GM21528 (cell line): ENCODE data around the gene GRK2.

Experiments used
- ATAC-seq: cut with Tn5 transposase; IDR thresholded peaks from one replicate; pipeline ENCODE4 v1.9.1; 2021; ENCODE audit warnings: mild to moderate bottlenecking, moderate library complexity; ENCODE audit not compliant: unreplicated experiment, low FRiP score

The GRK2 gene

DNA sequence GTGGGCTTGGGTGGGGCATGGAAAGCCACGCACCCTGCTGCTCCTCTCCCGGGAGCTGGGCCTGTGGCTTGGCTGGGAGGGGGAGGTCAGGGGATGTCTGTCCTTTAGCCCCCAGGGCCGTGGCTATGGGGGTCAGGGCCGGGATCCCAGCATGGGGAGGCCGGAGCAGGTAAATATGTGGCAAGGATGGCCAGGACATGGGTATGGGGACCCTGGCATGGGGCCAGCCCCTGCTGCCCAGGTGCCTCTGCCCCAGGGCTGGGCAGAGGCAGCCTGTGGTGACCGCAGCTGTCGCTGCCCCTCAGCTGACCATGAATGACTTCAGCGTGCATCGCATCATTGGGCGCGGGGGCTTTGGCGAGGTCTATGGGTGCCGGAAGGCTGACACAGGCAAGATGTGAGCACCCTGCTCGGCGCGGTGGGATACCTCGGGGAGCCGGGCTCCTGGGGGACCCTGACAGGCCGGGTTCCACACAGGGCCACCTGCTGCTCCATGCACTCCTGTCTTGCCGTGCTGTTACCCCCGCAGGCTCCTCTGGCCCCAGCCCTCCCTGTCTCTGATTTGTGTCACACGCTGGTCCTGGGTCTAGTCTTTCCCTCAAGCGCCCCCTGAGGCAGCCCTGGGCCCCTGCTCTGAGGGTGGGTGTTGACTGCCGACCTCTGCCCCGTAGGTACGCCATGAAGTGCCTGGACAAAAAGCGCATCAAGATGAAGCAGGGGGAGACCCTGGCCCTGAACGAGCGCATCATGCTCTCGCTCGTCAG is 14.7 kb downstream of the GRK2 start:
- no peak for ATAC-seq

DNA sequence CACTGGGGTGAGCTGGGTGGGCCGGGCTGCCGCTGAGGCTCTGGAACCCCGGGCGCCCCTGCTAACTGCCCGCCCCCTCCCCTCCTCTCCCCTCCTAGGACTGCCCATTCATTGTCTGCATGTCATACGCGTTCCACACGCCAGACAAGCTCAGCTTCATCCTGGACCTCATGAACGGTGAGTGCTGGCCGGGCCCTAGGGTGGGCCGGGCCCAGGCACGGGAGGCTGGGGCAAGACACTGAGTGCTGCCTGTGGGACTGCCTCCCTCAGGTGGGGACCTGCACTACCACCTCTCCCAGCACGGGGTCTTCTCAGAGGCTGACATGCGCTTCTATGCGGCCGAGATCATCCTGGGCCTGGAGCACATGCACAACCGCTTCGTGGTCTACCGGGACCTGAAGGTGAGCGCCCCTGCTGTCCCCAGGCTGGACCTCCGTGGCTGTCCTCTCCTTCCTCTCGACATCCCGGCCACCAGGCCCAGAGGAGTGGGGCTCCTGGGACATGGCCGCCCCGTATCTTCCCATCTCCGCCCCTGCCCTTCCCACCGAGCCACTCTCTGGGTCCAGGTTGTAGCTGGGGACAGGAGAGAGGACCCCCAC is 15.4 kb downstream of the GRK2 start:
- ATAC-seq = no peak

DNA sequence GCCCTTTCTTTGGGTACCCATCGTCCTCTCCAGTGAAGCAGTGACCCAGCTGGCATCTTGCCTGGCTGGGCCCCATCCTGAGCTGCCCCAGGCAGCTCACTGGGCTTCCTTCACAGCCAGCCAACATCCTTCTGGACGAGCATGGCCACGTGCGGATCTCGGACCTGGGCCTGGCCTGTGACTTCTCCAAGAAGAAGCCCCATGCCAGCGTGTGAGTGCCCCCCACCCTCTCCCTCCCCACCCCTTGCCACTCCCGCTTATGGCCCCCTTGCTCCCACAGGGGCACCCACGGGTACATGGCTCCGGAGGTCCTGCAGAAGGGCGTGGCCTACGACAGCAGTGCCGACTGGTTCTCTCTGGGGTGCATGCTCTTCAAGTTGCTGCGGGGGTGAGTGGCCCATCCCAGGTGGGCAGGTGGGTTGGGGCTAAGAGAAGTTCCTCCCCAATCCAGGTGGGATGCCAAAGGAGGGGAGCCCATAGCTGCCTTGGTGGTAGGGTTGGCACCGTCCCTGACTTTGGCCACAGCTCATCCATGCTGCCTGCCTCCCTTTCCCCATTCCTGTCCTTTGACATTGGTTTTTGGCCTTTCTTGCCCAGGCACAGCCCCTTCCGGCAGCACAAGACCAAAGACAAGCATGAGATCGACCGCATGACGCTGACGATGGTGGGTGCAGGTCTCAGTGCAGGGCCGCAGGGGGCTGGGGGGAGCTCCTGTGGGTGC is 16.0 kb downstream of the GRK2 start:
- ATAC-seq = no peak

DNA sequence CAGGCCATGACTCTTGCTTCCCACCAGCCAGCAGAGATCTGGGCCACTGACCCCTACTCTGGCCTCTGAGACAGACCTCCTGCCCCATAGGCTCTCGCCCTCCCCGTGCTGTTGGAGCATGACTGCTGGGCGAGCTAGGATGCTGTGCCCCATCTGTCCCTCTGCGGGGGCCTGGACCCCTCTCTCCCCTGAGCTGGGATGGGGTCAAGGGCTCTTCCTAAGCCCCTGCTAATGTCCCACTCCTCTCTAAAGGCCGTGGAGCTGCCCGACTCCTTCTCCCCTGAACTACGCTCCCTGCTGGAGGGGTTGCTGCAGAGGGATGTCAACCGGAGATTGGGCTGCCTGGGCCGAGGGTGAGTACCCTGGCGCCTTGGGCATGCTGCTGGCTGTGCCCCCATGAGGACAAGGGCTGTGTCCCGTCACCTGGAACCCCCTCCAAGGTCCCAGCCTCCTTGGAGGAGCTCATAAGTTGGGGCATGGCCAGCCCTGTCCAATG is 16.7 kb downstream of the GRK2 start:
- no peak for ATAC-seq

DNA sequence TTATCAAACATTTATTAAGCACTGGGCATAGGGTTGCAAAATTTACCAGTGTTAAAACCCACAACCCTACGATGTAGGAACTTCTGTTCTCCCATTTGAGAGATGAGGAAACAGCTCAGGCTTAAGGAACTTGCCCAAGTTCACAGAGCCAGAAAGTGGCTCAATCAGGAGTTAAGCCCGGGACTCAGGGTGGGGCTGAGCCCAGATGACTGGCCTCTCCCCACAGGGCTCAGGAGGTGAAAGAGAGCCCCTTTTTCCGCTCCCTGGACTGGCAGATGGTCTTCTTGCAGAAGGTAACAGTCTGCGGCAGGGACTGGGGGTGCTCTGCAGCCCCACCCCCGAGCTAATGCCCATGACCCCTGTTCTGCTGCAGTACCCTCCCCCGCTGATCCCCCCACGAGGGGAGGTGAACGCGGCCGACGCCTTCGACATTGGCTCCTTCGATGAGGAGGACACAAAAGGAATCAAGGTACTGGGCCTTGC is 17.2 kb downstream of the GRK2 start:
- no peak for ATAC-seq

DNA sequence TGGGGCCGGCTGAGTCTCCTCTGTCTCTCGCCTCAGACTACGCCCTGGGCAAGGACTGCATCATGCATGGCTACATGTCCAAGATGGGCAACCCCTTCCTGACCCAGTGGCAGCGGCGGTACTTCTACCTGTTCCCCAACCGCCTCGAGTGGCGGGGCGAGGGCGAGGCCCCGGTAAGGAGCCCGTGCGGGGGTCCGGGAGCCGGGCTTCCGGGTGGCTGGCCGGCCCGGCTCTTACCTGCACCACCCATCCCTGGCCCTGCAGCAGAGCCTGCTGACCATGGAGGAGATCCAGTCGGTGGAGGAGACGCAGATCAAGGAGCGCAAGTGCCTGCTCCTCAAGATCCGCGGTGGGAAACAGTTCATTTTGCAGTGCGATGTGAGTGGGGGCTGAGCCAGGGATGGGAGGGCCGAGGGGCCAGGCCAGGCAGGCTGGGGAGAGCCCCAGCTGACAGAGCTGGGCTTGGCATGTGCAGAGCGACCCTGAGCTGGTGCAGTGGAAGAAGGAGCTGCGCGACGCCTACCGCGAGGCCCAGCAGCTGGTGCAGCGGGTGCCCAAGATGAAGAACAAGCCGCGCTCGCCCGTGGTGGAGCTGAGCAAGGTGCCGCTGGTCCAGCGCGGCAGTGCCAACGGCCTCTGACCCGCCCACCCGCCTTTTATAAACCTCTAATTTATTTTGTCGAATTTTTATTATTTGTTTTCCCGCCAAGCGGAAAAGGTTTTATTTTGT is 18.7 kb downstream of the GRK2 start:
- no peak for ATAC-seq

DNA sequence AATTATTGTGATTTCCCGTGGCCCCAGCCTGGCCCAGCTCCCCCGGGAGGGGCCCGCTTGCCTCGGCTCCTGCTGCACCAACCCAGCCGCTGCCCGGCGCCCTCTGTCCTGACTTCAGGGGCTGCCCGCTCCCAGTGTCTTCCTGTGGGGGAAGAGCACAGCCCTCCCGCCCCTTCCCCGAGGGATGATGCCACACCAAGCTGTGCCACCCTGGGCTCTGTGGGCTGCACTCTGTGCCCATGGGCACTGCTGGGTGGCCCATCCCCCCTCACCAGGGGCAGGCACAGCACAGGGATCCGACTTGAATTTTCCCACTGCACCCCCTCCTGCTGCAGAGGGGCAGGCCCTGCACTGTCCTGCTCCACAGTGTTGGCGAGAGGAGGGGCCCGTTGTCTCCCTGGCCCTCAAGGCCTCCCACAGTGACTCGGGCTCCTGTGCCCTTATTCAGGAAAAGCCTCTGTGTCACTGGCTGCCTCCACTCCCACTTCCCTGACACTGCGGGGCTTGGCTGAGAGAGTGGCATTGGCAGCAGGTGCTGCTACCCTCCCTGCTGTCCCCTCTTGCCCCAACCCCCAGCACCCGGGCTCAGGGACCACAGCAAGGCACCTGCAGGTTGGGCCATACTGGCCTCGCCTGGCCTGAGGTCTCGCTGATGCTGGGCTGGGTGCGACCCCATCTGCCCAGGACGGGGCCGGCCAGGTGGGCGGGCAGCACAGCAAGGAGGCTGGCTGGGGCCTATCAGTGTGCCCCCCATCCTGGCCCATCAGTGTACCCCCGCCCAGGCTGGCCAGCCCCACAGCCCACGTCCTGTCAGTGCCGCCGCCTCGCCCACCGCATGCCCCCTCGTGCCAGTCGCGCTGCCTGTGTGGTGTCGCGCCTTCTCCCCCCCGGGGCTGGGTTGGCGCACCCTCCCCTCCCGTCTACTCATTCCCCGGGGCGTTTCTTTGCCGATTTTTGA is 19.5 kb downstream of the GRK2 start:
- no peak for ATAC-seq

DNA sequence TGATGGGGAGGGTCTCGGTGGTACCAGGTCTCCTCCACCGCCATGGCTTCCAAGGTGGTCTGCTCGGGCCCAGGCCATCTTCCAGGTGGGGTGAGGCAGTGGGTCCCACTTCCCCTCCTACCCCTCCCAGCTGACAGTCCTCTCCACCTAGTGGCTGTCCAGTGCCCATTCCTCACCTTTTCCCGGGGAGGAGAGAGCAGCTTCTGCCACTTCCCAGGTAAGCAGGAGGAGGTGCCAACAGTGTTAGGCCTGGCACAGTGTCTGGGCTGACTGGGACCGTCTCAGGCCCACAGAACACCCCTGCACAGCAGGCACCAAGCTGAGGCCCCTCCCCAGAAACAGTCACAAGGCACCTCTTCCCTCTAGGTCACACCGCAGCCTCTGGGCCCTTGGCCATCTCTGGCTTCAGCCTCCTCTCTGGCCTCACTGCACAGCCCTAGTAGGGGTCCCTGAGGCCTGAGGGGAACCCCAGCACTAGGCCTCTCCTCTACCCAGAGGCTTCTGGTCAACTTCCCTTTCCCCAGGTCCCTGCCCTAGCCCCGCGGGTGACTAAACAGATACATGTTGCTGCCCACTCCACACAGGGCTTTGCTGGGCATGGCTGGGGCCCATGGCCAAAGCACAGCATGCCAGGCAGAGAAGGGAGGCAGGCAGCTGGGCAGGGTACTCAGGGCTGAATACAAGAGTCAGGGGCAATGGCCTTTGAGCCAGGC is 20.5 kb downstream of the GRK2 start:
- ATAC-seq = no peak

DNA sequence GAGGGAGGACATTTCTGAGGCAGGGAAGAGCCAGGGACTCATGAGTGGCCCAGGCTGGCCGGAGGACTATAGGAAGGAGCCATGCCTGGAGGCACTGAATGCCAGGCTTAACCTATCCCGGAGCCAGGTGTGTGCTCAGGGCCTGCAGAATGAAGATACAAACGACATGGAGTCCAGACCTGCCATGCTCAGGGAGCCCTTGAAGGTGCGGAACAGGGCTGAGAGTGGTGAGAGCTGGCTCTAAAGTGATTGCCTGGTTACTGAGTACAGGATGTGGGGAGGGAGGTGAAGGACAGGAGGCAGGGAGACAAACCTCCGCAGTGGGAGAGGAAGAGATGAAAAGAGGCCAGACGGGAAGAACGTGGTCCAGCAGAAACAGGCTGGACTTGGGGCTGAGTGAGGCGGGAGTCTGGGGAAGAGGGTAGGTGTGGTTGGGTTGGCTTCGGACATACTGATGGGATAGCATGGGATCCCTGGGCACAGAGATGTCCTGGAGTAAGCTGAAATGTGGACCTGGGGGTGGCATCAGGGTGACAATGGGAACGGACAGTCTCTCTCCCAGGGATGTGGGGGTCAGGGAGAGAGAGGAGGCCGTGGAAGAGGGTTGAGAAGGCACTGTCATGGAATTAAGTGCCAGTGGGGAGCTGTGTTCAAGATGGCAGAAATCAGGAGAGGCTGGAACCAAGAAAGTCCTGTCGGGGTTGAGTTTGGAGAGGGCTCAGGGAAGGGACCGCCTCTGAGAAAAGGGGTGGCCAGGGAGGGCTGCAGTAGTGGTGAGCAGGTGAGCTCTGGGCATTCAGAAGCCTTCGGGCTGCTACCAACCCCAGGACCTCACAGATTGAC is 21.3 kb downstream of the GRK2 start:
- no peak for ATAC-seq

DNA sequence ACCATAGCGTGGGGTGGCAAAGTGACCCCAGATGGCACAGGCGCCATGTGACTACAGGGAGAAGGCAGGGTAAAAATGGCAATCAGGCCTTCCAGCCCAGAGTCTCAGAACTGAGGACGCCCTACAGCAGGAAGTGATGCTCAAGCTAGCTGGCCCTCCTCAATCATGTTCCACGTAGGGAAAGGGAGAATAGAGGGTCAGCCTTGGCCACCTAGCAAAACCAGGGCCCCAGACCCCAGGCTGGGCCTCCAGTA is 21.9 kb downstream of the GRK2 start:
- ATAC-seq = no peak

DNA sequence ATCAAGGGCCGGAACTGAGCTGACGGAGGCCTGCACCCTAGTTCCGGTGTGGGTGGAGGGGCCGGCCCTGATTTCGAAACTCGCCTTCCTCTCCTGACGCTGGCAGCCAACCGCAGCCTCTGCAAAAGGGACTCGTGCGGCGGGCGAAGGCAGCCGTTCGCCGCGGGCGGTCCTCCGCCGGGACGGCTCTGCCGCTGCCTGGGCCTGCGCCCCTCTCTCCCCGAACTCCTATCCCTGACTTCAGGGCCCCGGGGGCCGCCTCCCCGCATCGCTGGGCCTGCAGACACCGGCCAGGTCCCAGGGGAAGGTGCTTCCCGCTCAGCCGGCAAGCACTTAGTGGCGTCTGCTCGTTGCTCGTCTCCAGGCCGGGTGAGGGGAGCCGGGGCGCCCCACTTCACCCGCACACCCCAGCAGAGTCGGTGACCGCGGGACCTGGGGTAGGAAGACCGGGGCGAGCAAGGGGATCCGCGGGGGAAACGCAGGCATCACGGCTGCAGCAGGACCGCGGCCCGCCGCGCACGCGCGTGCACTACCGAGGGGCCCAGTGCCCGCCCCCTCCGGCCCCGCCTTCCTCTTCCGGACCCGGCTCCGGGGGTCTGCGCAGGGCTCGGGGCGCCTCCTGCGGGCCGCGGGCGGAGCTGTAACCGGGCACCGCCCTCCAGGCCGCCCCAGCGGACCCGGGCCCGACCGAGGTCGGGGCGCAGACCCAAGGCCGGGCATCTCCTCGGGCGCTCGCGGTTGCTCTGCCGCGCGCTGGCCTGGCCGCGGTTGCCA is 22.4 kb downstream of the GRK2 start:
- peak; percentile 57 for ATAC-seq

DNA sequence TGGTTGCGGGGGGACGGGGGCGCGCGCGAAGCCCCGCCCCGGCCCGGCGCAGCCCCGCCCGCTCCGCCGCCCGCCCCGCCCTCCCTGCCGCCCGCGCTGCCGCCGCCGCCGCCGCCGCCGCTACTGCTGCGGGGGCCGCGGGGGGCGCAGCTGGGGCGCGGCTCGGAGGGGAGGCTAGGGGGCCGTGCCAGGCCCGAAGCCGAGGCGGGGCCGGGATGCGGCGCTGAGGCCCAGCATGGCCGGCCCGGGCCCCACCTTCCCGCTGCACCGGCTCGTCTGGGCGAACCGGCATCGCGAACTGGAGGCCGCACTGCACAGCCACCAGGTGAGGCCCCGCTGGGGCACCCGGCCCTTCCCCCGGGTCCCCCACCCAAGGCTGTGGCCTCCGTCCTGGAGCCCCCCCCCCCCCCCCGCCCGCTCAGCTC is 23.0 kb downstream of the GRK2 start, which contains the start of gene ANKRD13D:
TSS of gene ANKRD13D (plus strand) at position 78 of the 425 bp plus-strand sequence. CDS start at position 236, 158 bp downstream.
- peak; percentile 38 for ATAC-seq

DNA sequence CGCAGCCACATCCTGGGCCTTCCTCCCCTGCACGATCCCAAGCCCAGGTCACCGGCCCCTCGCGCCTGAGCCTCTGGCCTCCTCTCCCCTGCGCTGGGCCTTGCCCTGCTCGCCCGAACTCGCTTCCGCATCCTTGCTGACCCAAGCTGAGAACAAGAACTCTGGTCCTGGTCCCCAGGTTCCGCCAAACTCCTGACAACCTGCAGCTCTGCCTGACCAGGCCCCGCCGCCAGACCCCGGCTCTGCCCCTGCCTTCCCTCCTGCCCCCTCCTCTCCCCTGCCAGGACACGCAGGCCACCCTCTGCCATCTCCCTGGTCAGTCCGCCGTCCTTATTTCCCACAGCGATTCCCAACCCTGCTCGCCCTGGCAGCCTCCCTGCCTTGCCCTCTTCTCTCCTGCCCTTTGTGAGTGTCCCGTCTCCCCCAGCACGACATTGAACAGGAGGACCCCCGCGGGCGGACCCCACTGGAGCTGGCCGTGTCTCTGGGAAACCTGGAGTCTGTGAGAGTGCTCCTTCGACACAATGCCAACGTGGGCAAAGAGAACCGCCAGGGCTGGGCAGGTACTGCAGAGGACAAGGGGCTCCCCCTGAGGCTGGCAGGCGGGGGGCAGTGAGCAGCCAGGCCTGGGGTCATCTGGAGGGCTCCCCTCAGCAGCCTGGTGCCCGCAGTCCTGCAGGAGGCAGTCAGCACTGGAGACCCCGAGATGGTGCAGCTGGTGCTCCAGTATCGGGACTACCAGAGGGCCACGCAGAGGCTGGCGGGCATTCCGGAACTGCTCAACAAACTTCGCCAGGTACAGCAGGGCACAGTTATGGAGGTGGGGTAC is 23.6 kb downstream of the GRK2 start:
- ATAC-seq = no peak

DNA sequence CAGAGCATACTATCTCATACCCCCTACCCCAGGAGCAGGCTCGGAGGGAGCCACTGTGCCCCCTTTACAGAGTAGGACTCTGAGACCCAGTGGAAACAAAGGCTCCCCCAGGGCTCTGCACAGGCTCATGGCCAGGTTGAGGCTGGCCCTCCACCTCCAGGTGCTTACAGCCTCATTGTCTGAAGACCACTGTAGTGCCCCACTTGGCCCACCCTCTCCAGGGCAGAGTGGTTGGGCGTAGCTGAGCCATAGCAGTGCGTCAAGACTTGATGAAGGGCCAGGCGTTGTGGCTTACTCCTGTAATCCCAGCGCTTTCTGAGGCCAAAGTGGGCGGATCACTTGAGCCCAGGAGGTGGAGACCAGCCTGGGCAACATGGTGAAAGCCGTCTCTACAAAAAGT is 24.5 kb downstream of the GRK2 start:
- no peak for ATAC-seq

DNA sequence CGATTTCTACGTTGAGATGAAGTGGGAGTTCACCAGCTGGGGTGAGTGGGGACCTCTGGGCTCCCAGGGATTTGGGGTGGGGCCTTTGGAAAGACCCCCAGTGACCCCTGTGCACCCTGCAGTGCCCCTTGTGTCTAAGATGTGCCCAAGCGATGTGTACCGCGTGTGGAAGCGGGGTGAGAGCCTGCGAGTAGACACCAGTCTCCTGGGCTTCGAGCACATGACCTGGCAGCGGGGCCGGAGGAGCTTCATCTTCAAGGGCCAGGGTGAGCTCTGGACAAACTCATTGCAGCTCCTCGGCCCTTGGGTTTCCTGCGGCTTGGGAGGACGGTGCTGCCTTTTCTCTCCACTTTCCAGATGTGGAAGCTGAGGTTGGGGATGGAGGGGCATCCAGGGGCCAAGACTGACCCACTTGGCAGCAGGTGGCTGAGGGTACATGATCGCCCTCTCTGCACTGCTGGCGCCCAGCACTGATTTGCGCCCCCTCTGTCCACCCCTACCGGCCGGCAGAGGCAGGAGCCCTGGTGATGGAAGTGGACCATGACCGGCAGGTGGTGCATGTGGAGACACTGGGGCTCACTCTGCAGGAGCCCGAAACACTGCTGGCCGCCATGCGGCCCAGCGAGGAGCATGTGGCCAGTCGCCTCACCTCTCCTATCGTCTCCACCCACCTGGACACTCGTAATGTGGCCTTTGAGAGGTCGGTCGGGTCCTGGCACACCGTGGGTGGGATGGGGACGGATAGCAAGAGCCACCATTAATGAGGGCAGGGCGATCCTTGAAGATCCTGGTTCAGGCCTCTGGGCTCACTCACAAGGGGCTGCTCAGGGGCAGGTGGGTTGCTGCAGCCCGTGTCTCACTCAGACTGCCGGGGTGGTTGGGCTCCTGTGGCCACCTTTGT is 25.5 kb downstream of the GRK2 start:
- no peak for ATAC-seq

DNA sequence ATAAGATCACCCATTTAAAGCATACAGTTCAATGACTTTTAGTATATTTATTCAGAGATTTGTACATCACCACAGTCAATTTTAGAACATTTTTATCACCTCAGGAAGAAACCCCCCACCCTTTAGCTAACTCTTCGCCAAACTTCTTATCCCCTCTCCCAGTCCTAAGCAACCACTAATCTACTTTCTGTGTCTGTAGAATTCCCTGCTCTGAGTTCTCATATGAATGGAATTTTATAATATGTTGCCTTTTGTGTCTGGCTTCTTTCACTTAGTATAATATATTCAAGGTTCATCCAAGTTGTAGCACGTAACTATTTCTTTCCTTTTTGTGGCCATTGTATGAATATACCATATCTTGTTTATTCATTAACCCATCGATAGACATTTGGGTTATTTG is 26.4 kb downstream of the GRK2 start:
- ATAC-seq = no peak
